T-helper 17 cell (primary cell): ENCODE measurements around the gene ZNF787. TPM values are rescaled to one million over a fixed set of nuclear protein-coding genes. Genes with fewer than 3 reads are reported as not detected.
"Not testable (repeated sequence)": the region's sequence is repeated elsewhere in the genome, so short reads cannot be mapped to it uniquely, and the experiment has no call there.

Experiments
- ATAC-seq: fragments of 150-1000 bp; cut with Tn5 transposase; 2 replicates; pipeline ENCODE4 v1.10.0; 2021; ENCODE audit warnings: mild to moderate bottlenecking, moderate library complexity
- DNase-seq, 3 donors: peaks; one replicate each; pipeline versions ENCODE4 v3.0.0 to v3.0.0-alpha.2; 2020 to 2021
- H3K9me3 ChIP-seq: one replicate; pipeline ENCODE4 v1.7.0; 2013; ENCODE audit warnings: low read length, mild to moderate bottlenecking; ENCODE audit not compliant: control insufficient read depth, poor library complexity, severe bottlenecking
- H3K27ac Mint-ChIP-seq: one replicate; pipeline ENCODE4 v1.8.0; 2022; ENCODE audit warnings: mild to moderate bottlenecking, moderate library complexity, mixed read lengths
- H3K27me3 Mint-ChIP-seq: one replicate; pipeline ENCODE4 v1.8.0; 2022; ENCODE audit warnings: mixed read lengths
- H3K36me3 Mint-ChIP-seq: one replicate; pipeline ENCODE4 v1.8.0; 2022; ENCODE audit warnings: low read depth, mixed read lengths
- H3K4me1 Mint-ChIP-seq: one replicate; pipeline ENCODE4 v1.8.0; 2022; ENCODE audit warnings: mild to moderate bottlenecking, mixed read lengths
- H3K4me3 Mint-ChIP-seq: one replicate; pipeline ENCODE4 v1.8.0; 2022; ENCODE audit warnings: mild to moderate bottlenecking, moderate library complexity, mixed read lengths
- total RNA-seq, 4 donors: library from RNA in 2 of 4; stranded (reverse) in 2 of 4; gene quantifications; one replicate each; pipeline ENCODE4 v1.2.3 and lab custom pipeline; 2022 to 2026

Gene ZNF787
- total RNA-seq, 2 donors from 2014 or later: 17.2 to 22.2 TPM

- Mint-ChIP-seq H3K4me3 (peak overlapping the region; percentile 63), H3K4me1 (peaks cover 33% of the 10 kb centered on the region), H3K36me3 (no peaks in the 10 kb centered on the region), H3K27ac (peak overlapping the region; percentile 68), H3K27me3 (no peaks in the 10 kb centered on the region)
- no peaks in the 10 kb centered on the region for H3K9me3 ChIP-seq
- ATAC-seq (no peak), DNase-seq (no peak)
Observed at GRCh38 chr19:56113074-56113632, 7.9 kb downstream of the ZNF787 start.

GRCh38 chr19:56112313-56112709 lies 8.8 kb downstream of the ZNF787 start:
- Mint-ChIP-seq H3K27me3 (no peaks in the 10 kb centered on the region), H3K4me1 (peaks cover 30% of the 10 kb centered on the region), H3K27ac (peak overlapping the region; percentile 68), H3K36me3 (no peaks in the 10 kb centered on the region), H3K4me3 (peak overlapping the region; percentile 71)
- H3K9me3 ChIP-seq: no peaks in the 10 kb centered on the region
- ATAC-seq (no peak), DNase-seq (no peak)

GRCh38 chr19:56111601-56112312 lies 9.3 kb downstream of the ZNF787 start:
- no peaks in the 10 kb centered on the region for H3K9me3 ChIP-seq
- peak; percentile 88 for ATAC-seq
- Mint-ChIP-seq H3K36me3 (no peaks in the 10 kb centered on the region), H3K27ac (peak overlapping the region; percentile 68), H3K4me1 (peaks cover 33% of the 10 kb centered on the region), H3K4me3 (peak overlapping the region; percentile 71), H3K27me3 (no peaks in the 10 kb centered on the region)
- peak in 1 of 3 donors; percentile 32 for DNase-seq

GRCh38 chr19:56110515-56111448 lies 10.3 kb downstream of the ZNF787 start:
- ATAC-seq: no peak
- peaks cover 37% of the 10 kb centered on the region for H3K4me1 Mint-ChIP-seq

GRCh38 chr19:56109226-56109625 lies 11.9 kb downstream of the ZNF787 start:
- Mint-ChIP-seq H3K4me3 (no peak overlapping the region), H3K36me3 (no peaks in the 10 kb centered on the region), H3K27me3 (no peaks in the 10 kb centered on the region), H3K27ac (no peak overlapping the region), H3K4me1 (peaks cover 34% of the 10 kb centered on the region)
- H3K9me3 ChIP-seq: no peaks in the 10 kb centered on the region
- ATAC-seq: no peak
- DNase-seq: no peak

More at GRCh38 chr19:56110515-56111448, 10.3 kb downstream of the ZNF787 start:
- Mint-ChIP-seq H3K27me3 (no peaks in the 10 kb centered on the region), H3K27ac (no peak overlapping the region), H3K4me3 (no peak overlapping the region), H3K36me3 (no peaks in the 10 kb centered on the region)
- H3K9me3 ChIP-seq: no peaks in the 10 kb centered on the region
- no peak for DNase-seq

- Mint-ChIP-seq H3K27me3 (no peaks in the 10 kb centered on the region), H3K4me3 (no peak overlapping the region), H3K4me1 (peaks cover 34% of the 10 kb centered on the region), H3K36me3 (no peaks in the 10 kb centered on the region), H3K27ac (peak overlapping the region; percentile 47)
- DNase-seq: no peak
- H3K9me3 ChIP-seq: no peaks in the 10 kb centered on the region
- no peak for ATAC-seq
Observed at GRCh38 chr19:56108447-56109195, 12.5 kb downstream of the ZNF787 start.

- H3K36me3 Mint-ChIP-seq: no peaks in the 10 kb centered on the region
- DNase-seq (no peak), ATAC-seq (no peak)
- peak overlapping the region; percentile 65 for H3K27ac Mint-ChIP-seq
- H3K9me3 ChIP-seq: no peaks in the 10 kb centered on the region
- H3K27me3 Mint-ChIP-seq: no peaks in the 10 kb centered on the region
- no peak overlapping the region for H3K4me3 Mint-ChIP-seq
- peaks cover 29% of the 10 kb centered on the region for H3K4me1 Mint-ChIP-seq
Observed at GRCh38 chr19:56107626-56108351, 13.3 kb downstream of the ZNF787 start.

- Mint-ChIP-seq H3K27me3 (no peaks in the 10 kb centered on the region), H3K36me3 (no peaks in the 10 kb centered on the region), H3K4me3 (peak overlapping the region; percentile 45), H3K4me1 (peaks cover 25% of the 10 kb centered on the region), H3K27ac (peak overlapping the region; percentile 65)
- DNase-seq (no peak), ATAC-seq (no peak)
- H3K9me3 ChIP-seq: no peaks in the 10 kb centered on the region
Observed at GRCh38 chr19:56106993-56107392, 14.1 kb downstream of the ZNF787 start.

- H3K27ac Mint-ChIP-seq: no peak overlapping the region
- no peak overlapping the region for H3K4me3 Mint-ChIP-seq
- no peaks in the 10 kb centered on the region for H3K36me3 Mint-ChIP-seq
- H3K4me1 Mint-ChIP-seq: peaks cover 24% of the 10 kb centered on the region
- no peak for ATAC-seq
- no peaks in the 10 kb centered on the region for H3K9me3 ChIP-seq
- no peaks in the 10 kb centered on the region for H3K27me3 Mint-ChIP-seq
- no peak for DNase-seq
Observed at GRCh38 chr19:56106397-56106849, 14.7 kb downstream of the ZNF787 start.

GRCh38 chr19:56105831-56106396 lies 15.2 kb downstream of the ZNF787 start:
- Mint-ChIP-seq H3K4me1 (peaks cover 24% of the 10 kb centered on the region), H3K27ac (peak overlapping the region; percentile 24), H3K4me3 (peak overlapping the region; percentile 57)
- H3K36me3 Mint-ChIP-seq, ATAC-seq, H3K27me3 Mint-ChIP-seq, DNase-seq, H3K9me3 ChIP-seq: not testable (repeated sequence)

- H3K9me3 ChIP-seq: no peaks in the 10 kb centered on the region
- H3K4me3 Mint-ChIP-seq: peak overlapping the region; percentile 28
- DNase-seq: peak in 1 of 3 donors; percentile 35
- peak; percentile 78 for ATAC-seq
- H3K27ac Mint-ChIP-seq: peak overlapping the region; percentile 24
- peaks cover 24% of the 10 kb centered on the region for H3K4me1 Mint-ChIP-seq
- H3K36me3 Mint-ChIP-seq: no peaks in the 10 kb centered on the region
- H3K27me3 Mint-ChIP-seq: no peaks in the 10 kb centered on the region
Observed at GRCh38 chr19:56105090-56105701, 15.9 kb downstream of the ZNF787 start.
